Omental fat pad (tissue), 4 donors: ENCODE data around the gene SRGAP3. TPM values are rescaled to one million over a fixed set of nuclear protein-coding genes. Genes with fewer than 3 reads are reported as not detected.

Experiments
- ATAC-seq: fragments of 150-250 bp; one replicate; pipeline ENCODE4 v1.9.1; 2016; ENCODE audit warnings: mild to moderate bottlenecking, moderate library complexity; ENCODE audit not compliant: low FRiP score
- DNase-seq: peaks from one replicate; pipeline ENCODE4 v3.0.0-alpha.2; 2019; ENCODE audit warnings: low spot score
- total RNA-seq, 4 donors: library from RNA; depleted of rRNA; stranded (reverse); fragments of >200 nt; gene quantifications; one replicate each; pipeline ENCODE4 v1.1.0, GENCODE V29; 2016
- TF ChIP-seq, protein P1 (sequence below), 3 donors: fragments of 450-650 bp; IDR thresholded peaks; one replicate each; pipeline ENCODE4 v1.5.1; 2016 to 2017; ENCODE audit warnings: antibody characterized with exemption in 3 of 3, mild to moderate bottlenecking in 3 of 3, moderate library complexity in 2 of 3

SRGAP3 gene
- total RNA-seq, 4 donors from 2014 or later: 3.0 to 5.3 (median 3.6) TPM

DNA sequence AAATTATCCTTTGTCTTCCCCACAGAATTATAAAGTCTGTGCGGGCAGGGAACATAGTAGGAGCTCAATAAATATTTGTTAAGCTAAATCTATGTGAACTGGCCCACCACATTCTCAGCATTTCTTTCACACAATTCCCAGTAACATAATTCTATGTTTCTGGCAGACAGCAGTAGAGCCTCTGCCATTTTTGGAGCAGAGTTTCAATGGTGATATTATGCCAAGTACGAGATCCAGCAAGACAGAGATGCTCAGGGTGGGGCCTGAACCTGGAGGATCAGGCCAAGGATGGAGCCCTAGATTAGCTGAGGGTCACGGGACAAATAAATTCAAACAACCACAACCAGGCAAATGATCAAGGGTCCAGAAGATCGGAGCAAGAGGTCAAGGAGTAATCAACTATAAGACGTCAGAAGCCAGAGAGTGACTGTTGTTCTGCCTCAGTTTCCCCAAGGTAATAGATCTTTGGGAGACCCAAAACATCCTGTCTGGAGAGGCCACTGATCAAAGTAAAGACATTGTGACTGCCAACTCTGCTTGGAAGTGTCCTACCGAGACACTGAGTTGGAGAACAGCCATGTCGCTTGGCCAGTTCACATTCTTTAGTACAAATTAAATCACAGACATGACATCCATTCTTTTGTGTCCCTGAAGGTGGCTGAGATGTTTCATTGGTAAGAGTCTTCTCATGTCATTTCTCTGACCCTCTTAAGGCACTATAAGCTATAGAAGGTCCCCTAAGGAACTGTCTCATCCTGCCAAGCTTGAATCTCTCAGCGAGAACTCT is 15.4 kb downstream of the SRGAP3 start:
- DNase-seq (no peak), ATAC-seq (no peak)
- TF ChIP-seq, protein P1, sequence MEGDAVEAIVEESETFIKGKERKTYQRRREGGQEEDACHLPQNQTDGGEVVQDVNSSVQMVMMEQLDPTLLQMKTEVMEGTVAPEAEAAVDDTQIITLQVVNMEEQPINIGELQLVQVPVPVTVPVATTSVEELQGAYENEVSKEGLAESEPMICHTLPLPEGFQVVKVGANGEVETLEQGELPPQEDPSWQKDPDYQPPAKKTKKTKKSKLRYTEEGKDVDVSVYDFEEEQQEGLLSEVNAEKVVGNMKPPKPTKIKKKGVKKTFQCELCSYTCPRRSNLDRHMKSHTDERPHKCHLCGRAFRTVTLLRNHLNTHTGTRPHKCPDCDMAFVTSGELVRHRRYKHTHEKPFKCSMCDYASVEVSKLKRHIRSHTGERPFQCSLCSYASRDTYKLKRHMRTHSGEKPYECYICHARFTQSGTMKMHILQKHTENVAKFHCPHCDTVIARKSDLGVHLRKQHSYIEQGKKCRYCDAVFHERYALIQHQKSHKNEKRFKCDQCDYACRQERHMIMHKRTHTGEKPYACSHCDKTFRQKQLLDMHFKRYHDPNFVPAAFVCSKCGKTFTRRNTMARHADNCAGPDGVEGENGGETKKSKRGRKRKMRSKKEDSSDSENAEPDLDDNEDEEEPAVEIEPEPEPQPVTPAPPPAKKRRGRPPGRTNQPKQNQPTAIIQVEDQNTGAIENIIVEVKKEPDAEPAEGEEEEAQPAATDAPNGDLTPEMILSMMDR (IDR thresholded peaks at IDR 0.05): no peak

DNA sequence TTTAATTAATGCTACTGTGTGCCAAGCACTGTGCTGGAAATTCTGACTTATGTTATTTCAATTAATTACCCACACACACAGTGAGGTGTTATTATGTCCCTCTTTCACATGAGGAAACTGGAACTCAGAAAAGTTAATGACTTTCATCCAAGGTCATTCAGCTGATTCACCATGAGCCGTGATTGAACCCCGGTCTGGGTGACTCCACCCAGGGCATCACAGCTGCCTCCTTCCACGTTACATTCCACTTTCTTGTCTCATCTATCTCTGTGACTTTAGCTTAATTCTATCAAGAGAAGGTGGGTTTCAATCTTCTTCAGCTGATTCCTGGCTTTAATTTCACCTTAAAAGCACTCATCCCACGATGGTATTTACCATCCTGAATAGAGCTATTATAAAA is 16.3 kb downstream of the SRGAP3 start:
- no peak for DNase-seq
- ATAC-seq: no peak
- TF ChIP-seq, protein P1 (IDR thresholded peaks at IDR 0.05): no peak

DNA sequence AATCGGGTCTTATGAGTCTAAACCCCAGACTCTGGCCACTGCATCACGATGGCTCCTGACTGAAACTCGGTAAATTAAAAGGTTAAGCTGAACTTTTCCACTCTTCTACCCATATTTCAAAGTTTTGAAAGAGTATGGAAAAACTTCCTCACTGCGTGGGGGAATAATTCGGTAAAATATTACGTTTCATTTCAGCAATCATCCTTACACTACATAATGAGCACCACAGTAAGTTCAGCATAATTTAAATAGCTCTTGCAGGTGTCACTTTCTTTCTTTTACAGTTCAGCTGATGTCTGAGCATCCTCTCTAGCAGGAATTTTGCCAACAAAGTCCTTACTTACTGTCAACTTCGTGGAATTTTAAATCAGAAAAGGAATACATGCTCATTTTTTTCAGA is 17.5 kb downstream of the SRGAP3 start:
- ATAC-seq (no peak), DNase-seq (no peak)
- TF ChIP-seq, protein P1 (IDR thresholded peaks at IDR 0.05): no peak

DNA sequence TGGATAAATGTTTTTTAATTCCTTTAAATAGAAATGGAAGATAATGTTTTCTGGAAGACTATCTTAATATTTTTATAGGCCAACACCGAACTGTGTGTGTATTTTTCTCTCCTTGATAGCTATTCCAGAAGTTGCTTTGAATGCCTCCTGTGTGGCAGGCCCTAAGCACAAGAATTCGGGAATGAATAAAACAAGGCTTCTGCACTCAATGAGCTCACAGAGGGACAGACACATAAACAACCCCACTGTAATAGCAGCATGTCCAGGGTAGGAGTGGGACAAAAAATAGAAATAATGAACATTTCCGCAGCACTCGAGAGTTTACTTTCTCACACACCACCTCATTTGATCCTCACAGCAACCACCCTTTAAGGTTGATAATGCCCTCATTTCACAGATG is 18.0 kb downstream of the SRGAP3 start:
- no peak for ATAC-seq
- TF ChIP-seq, protein P1 (IDR thresholded peaks at IDR 0.05): no peak
- no peak for DNase-seq

DNA sequence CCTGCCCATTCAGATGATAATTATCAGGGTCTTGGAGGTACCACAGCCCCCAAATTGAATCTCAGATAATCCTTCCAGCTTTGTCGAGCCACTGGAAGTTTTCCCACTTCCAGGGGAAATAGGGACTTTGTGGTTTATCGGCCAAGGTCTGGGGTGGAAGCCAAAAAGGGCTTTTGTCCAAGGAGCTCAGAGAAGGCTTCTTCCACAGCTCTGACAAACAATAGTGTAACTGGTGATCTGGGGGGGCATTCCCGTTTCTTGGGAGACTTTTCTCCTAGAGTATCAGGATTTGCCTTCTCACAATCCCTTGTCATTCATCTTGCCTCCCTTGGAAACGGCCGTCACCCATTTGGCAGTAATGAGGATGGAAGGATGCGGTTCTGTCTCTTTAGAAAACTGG is 18.4 kb downstream of the SRGAP3 start:
- ATAC-seq: no peak
- no peak for DNase-seq
- TF ChIP-seq, protein P1 (IDR thresholded peaks at IDR 0.05): no peak

DNA sequence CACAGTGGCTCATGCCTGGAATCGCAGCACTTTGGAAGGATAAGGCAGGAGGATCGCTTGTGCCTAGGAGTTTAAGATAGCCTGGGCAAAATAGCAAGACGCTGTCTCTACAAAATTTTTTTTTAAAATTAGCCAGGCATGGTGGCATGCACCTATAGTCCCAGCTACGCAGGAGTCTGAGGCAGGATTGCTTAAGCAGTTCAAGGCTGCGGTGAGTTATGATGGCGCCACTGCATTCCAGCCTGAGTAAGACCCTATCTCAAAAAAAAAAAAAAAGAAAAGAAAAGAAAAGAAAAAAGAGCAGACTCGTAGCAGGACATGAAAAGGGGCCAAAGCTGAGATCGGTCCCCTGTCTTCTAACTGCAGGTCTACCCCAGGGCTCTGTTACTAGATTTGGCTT is 18.9 kb downstream of the SRGAP3 start:
- TF ChIP-seq, protein P1 (IDR thresholded peaks at IDR 0.05): no peak
- no peak for ATAC-seq
- no peak for DNase-seq

DNA sequence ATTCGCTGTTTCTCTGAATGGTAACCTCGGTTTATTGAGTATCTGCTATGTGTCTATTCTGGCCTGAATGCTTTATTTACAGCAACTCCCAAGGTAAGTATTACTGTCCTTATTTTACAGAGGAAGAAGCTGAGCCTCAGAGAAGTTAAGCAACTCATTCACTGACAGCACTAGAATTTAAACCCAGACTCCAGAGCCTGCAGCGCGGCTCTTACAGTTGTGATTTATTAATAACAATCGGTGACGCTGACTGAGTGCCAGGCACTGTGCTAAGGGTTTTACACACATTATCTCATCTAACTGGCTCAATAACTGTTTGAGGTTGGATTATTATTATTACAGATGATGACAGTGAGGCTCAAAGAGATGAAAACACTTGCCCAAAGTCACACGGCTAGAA is 19.6 kb downstream of the SRGAP3 start:
- TF ChIP-seq, protein P1 (IDR thresholded peaks at IDR 0.05): no peak
- DNase-seq: no peak
- ATAC-seq: no peak
